ENCODE data around the gene RNASE1.

DNA sequence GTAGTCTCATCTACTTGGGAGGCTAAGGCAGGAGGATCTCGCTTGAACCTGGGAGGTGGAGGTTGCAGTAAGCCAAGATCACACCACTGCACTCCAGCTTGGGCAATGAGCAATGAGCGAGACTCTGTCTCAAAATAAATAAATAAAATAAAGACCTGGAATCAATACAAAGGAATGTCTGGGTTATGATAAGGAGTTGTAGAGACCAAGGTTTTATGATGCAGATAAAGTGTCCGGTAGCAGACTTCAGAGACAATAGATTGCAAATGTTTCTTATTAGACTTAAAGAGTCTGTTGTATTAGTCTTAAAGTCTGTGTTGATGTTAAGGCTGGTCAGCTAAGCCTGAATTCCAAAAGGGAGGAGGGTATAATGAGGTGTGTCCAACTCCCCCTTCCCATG lies 35.2 kb upstream of the RNASE1 start:
- TF ChIP-seq NFE2L1 (CRISPR knock-in tag; IDR thresholded peaks at IDR 0.05): no peak
- TF ChIP-seq, protein P1, sequence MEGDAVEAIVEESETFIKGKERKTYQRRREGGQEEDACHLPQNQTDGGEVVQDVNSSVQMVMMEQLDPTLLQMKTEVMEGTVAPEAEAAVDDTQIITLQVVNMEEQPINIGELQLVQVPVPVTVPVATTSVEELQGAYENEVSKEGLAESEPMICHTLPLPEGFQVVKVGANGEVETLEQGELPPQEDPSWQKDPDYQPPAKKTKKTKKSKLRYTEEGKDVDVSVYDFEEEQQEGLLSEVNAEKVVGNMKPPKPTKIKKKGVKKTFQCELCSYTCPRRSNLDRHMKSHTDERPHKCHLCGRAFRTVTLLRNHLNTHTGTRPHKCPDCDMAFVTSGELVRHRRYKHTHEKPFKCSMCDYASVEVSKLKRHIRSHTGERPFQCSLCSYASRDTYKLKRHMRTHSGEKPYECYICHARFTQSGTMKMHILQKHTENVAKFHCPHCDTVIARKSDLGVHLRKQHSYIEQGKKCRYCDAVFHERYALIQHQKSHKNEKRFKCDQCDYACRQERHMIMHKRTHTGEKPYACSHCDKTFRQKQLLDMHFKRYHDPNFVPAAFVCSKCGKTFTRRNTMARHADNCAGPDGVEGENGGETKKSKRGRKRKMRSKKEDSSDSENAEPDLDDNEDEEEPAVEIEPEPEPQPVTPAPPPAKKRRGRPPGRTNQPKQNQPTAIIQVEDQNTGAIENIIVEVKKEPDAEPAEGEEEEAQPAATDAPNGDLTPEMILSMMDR (IDR thresholded peaks at IDR 0.05): no peak
- no peak for TF ChIP-seq SMAD3 (CRISPR knock-in tag; IDR thresholded peaks at IDR 0.05; ENCODE audit: borderline replicate concordance)
- TF ChIP-seq, protein P2, sequence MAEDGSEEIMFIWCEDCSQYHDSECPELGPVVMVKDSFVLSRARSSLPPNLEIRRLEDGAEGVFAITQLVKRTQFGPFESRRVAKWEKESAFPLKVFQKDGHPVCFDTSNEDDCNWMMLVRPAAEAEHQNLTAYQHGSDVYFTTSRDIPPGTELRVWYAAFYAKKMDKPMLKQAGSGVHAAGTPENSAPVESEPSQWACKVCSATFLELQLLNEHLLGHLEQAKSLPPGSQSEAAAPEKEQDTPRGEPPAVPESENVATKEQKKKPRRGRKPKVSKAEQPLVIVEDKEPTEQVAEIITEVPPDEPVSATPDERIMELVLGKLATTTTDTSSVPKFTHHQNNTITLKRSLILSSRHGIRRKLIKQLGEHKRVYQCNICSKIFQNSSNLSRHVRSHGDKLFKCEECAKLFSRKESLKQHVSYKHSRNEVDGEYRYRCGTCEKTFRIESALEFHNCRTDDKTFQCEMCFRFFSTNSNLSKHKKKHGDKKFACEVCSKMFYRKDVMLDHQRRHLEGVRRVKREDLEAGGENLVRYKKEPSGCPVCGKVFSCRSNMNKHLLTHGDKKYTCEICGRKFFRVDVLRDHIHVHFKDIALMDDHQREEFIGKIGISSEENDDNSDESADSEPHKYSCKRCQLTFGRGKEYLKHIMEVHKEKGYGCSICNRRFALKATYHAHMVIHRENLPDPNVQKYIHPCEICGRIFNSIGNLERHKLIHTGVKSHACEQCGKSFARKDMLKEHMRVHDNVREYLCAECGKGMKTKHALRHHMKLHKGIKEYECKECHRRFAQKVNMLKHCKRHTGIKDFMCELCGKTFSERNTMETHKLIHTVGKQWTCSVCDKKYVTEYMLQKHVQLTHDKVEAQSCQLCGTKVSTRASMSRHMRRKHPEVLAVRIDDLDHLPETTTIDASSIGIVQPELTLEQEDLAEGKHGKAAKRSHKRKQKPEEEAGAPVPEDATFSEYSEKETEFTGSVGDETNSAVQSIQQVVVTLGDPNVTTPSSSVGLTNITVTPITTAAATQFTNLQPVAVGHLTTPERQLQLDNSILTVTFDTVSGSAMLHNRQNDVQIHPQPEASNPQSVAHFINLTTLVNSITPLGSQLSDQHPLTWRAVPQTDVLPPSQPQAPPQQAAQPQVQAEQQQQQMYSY (CRISPR knock-in tag; IDR thresholded peaks at IDR 0.05): no peak
- no peak for TF ChIP-seq NR2C2 (CRISPR knock-in tag; IDR thresholded peaks at IDR 0.05)
- no peak for TF ChIP-seq TCF7 (CRISPR knock-in tag; IDR thresholded peaks at IDR 0.05; ENCODE audit: low read depth)
- TF ChIP-seq ETV6 (CRISPR knock-in tag; IDR thresholded peaks at IDR 0.05): no peak
- TF ChIP-seq, protein P3, sequence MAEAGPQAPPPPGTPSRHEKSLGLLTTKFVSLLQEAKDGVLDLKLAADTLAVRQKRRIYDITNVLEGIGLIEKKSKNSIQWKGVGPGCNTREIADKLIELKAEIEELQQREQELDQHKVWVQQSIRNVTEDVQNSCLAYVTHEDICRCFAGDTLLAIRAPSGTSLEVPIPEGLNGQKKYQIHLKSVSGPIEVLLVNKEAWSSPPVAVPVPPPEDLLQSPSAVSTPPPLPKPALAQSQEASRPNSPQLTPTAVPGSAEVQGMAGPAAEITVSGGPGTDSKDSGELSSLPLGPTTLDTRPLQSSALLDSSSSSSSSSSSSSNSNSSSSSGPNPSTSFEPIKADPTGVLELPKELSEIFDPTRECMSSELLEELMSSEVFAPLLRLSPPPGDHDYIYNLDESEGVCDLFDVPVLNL (CRISPR knock-in tag; IDR thresholded peaks at IDR 0.05; ENCODE audit: borderline replicate concordance, low read depth): no peak
- no peak for TF ChIP-seq ELF4 (CRISPR knock-in tag; IDR thresholded peaks at IDR 0.05; ENCODE audit: low read depth)
- TF ChIP-seq GRHL2 (CRISPR knock-in tag; IDR thresholded peaks at IDR 0.05; ENCODE audit: insufficient replicate concordance, severe bottlenecking): no peak
- no peak for TF ChIP-seq JUN (CRISPR knock-in tag; IDR thresholded peaks at IDR 0.05)

Data from WTC11 (cell line).